Skin epidermis (tissue), 12 donors: ENCODE measurements around the gene SPACA7.

Experiments used
- H3K27ac ChIP-seq, 21 experiments: fragments of 200-600 bp; sonication (generic) in 11 of 21; one replicate each; pipeline ENCODE4 v1.5.0; 2020; ENCODE audit warnings: mild to moderate bottlenecking in 3 of 21, inconsistent platforms in 2 of 21, moderate library complexity in 2 of 21
- H3K4me3 ChIP-seq, 7 experiments: fragments of 200-600 bp; sonication (generic) in 2 of 7; one replicate each; pipeline ENCODE4 v1.5.0; 2020; ENCODE audit warnings: inconsistent platforms in 2 of 7, mild to moderate bottlenecking in 2 of 7, moderate library complexity in 1 of 7

SPACA7 gene

GRCh38 chr13:112456138-112457056, 80.2 kb downstream of the SPACA7 start:
- no peak overlapping the region for H3K4me3 ChIP-seq
- H3K27ac ChIP-seq = no peak overlapping the region

DNA sequence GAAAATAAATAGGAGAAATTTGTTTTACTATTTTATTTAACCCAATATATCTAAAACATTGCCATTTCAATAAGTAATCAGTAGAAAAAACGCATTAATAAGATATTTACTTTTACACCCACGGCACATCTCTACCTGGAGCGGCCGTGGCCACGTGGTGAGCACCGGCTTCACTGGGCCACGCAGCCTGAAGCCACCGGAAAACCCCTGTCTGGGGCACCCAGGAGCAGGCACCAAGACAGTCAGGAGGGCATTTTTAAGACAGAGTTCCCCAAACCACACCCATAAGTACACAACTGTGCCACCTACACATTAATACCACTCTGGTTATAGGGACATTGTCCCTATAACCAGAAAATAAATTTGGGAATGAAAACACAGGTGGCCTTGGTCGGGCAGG, 80.9 kb downstream of the SPACA7 start:
- H3K4me3 ChIP-seq = no peak overlapping the region
- no peak overlapping the region for H3K27ac ChIP-seq

DNA sequence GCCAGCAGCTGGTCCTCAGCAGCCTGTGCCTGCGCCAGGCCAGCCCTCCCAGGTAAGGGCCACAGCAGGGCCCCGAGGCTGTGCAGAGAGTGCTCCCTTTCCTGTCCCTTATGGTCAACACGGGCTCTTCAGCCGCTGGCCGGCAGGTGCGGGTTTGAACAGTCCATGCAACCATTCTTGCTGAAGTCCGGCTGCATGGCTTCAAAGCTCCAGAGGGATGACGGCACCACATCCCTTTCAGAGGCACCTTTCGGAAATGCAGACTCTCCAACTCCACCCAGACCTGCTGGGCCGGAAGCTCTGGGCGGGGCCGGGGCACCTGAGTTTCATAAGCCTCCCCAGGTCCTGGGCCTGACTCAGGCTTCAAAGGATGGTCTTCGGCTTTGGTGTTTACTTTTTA, 81.3 kb downstream of the SPACA7 start:
- no peak overlapping the region for H3K4me3 ChIP-seq
- H3K27ac ChIP-seq = no peak overlapping the region

DNA sequence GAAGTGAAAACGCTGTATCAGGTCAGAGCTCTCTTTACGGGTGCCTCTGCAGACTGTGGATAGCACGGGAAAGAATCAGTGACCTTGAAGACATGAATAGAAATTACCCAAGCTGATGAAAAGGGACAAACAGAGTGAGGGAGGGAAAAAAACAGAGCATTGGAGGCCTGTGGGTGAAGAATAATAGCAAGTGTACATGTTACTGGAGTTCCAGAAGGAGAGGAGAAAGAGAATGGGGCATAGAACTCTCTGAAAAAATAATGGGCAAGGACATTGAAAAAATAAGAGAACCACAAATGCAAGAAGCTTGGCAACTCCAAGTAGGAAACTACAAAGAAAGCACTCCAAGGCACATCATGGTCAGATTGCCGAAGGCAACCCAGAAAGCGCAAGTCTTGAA, 86.3 kb downstream of the SPACA7 start:
- no peak overlapping the region for H3K27ac ChIP-seq
- no peak overlapping the region for H3K4me3 ChIP-seq

DNA sequence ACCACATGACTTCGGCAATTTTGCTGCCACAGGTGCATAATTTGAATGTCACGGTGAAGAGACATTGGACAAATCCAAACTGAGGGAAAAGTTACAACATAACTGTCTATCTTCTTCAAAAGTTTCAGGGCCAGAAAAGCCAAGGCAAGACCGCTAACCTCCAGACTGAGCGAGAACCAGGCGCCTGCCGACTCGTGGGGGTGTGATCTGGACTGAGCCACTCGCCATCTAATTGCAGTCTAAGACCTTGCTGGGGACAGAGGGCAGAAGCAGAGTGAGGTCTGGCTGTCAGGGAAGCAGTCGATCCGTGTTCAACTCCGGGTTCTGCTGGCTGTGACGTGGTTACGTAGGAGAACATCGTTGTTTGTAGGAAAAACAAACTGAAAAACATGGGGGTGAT, 88.6 kb downstream of the SPACA7 start:
- Histone ChIP-seq H3K27ac (no peak overlapping the region), H3K4me3 (no peak overlapping the region)

GRCh38 chr13:112465251-112466131, 89.3 kb downstream of the SPACA7 start:
- Histone ChIP-seq H3K27ac (no peak overlapping the region), H3K4me3 (no peak overlapping the region)

DNA sequence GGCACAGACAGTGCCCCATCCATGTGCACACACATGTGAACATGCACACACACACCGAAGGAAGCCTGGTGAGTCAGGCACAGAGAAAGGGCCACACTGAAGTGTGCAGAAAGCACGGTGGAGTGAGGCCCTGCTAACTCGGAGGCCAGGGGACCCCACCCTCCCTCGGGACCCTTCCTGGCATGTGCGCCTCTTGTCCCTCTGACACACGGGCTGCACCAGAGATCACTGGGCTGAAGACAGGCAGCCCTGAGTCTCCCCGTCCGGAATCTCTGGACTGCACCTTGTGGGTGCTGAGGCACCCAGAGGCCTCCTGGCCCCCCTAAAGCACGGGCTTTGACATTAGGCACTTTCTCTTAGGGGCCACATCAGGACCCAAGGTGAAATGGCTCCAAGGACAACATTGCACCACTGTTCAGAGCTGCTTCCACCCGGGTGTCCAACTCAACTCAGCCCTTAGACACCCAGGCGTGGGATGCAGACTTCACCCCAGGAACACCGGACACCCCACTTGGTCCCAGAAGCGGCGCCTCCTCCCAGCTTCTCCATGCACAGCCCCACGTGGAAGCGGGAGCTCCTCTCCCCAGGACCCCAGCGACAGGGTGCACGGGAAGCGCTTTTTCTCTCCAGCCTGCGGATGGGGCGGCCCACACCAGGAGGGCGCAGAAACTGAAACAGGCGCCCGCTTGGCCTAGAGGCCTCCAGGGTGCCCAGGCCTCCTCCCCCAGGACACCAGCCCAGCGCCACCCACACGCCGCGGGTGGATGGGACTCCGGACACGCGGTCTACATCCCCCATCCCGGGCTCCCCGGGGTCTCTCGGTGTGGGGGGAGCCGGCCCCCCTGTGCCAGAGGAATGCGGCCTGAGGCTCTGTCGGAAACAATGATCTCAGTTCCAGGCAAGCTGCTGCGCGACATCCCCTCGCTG, 90.2 kb downstream of the SPACA7 start:
- Histone ChIP-seq H3K27ac (no peak overlapping the region), H3K4me3 (no peak overlapping the region)

DNA sequence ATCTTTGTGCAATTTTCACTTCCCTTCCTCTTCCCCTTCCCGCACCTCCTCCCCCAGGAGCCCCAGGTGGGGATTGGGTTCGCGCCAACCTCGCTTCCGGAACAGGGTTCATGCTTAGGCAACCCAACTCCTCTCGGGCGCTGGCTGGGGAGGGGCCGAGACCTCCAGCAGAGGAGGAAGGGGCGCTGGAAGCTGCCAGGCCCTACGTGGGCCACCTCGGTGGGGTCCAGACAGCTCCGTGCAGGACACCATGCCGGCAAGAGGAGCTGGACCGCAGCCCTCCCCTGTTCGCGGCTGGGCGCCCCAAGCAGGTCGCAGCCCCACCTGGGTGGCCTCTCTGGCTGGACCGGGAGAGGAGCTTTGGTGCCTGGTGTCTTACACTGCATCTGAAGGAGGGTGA, 91.1 kb downstream of the SPACA7 start:
- H3K4me3 ChIP-seq = no peak overlapping the region

DNA sequence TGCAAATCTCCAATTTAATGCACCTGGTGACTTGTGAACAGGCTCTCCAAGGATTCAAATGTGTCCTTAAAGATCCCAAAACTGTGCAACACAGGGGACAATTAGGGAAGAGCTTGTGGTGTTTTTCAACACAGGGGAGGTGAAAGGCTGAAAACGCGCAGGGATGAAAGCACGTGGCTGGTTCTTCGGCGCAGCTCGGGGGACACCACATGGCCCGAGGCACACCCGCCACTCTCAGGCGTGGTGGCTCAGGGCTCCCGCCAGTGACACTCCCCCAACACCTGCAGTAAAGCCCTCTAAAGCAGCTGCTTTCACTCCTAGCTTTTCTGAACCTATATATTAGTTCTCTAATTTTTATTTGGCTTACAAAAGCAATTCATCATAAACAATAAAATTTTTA, 91.9 kb downstream of the SPACA7 start:
- Histone ChIP-seq H3K4me3 (no peak overlapping the region), H3K27ac (no peak overlapping the region)

More for the DNA sequence above, 91.1 kb downstream of the SPACA7 start:
- H3K27ac ChIP-seq = no peak overlapping the region

DNA sequence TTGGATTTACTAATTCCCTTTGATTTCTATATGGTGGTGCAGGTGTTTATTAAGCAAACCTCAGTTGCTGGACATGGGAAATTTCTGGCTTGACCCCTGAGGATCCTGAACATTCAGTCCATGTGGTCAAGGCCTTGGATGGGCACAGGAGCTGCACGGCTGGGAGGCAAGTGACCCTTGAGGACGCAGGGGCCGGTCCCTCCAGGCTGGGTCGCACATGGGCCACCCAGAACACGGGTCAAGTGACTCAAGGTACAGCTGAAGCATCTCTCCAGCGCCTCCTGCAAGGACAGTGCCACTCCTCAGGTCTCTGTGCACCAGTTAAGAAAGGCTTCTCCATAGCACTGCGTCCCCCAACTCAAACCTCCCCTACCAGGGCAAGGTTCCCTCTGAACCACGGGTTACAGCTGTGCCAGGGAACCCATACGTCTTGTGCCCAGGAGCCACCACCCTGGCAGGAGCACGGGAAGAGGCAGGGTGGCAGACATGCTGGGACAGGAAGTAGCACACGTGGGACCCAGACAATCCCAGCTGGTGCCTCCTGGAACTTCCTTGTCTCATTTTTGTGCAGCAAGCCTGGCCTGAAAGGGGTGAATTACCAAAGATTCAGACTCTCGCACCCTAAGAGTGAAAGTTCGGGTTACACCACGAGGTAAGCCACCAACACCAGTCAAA, 93.1 kb downstream of the SPACA7 start:
- H3K27ac ChIP-seq = no peak overlapping the region
- no peak overlapping the region for H3K4me3 ChIP-seq

DNA sequence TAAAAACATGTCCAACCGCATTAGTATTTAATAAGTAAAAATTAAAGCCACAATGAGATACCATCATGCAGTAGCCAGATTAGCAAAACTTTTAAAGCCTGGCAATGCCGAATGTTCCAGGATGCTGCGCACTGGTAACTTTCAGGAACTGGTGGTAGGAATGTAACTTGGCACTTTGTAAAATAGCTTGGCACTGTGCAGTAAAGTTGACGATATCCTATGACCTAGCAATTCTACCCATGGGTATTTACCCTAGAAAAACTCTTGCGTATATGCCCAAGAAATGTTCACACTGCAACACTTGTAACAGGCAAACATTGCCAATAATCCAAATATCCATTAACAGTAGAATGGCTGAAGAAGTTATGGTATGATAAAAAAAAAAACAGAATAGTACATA, 97.7 kb downstream of the SPACA7 start:
- Histone ChIP-seq H3K27ac (no peak overlapping the region), H3K4me3 (no peak overlapping the region)

GRCh38 chr13:112474869-112475268, 98.7 kb downstream of the SPACA7 start:
- no peak overlapping the region for H3K4me3 ChIP-seq
- H3K27ac ChIP-seq = no peak overlapping the region

- Histone ChIP-seq H3K4me3 (no peak overlapping the region), H3K27ac (no peak overlapping the region)
These were observed 99.7 kb downstream of the SPACA7 start for GRCh38 chr13:112475889-112476288.

DNA sequence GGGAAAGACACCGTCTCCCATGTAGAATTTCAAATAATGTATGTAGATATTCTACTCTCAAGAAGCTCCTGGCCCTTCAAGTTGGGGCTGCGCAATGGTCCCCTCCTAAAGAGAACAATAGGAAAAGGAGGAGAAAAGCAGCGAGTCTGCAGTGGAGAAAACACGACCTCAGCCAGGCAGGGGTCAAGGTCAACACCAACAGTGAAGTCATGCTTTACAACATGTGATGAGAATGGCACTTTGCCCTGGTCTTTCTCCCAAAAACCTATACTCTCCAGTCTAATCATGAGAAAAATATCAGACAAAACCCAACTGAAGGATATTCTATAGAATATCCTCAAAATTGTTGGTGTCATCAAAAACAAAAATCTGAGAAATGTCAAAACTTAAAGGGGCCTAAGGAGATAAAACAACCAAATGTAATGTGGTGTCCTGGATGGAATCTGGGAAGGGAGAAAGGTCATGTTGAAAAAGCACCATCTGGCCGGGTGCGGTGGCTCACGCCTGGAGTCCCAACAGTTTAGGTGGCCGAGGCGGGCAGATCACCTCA, 101.0 kb downstream of the SPACA7 start:
- no peak overlapping the region for H3K4me3 ChIP-seq
- H3K27ac ChIP-seq = no peak overlapping the region

DNA sequence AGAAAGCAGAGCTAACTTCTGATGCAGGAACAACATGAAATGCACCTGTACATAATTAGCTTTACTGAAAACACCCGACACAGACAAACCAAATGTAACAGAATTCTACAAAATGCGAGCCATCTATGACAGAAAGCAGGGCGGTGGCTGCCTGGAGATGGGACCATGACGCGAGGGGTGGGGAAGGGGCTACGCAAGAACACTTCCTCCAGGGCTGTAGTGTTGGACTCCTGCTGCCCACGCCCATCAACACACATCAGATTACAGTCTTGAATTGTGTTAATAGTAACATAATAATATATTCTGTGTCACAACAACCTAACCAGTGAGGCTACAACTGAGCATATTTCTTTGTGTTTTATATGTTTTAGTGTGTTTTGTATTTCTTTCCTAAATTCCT, 103.2 kb downstream of the SPACA7 start:
- H3K27ac ChIP-seq = no peak overlapping the region
- no peak overlapping the region for H3K4me3 ChIP-seq

- Histone ChIP-seq H3K4me3 (no peak overlapping the region), H3K27ac (no peak overlapping the region)
These were observed 105.3 kb downstream of the SPACA7 start for GRCh38 chr13:112481458-112481857.

GRCh38 chr13:112483299-112483698, 107.1 kb downstream of the SPACA7 start:
- Histone ChIP-seq H3K4me3 (no peak overlapping the region), H3K27ac (no peak overlapping the region)
